HPDE6-E6E7 (cell line): ENCODE data around the gene BRD9.
"Not testable (repeated sequence)": the region's sequence is repeated elsewhere in the genome, so short reads cannot be mapped to it uniquely, and the experiment has no call there.

Experiments
- DNase-seq: peaks from one replicate; pipeline ENCODE4 v3.0.0; 2011; ENCODE audit warnings: missing footprints; ENCODE audit errors: extremely low spot score

Gene BRD9

GRCh38 chr5:845031-845675 lies 47.4 kb downstream of the BRD9 start:
- DNase-seq = not testable (repeated sequence)

GRCh38 chr5:844426-844825 lies 48.2 kb downstream of the BRD9 start:
- not testable (repeated sequence) for DNase-seq

- DNase-seq = not testable (repeated sequence)
These were observed 48.7 kb downstream of the BRD9 start for GRCh38 chr5:843926-844325.

GRCh38 chr5:843371-843770 lies 49.2 kb downstream of the BRD9 start:
- DNase-seq = not testable (repeated sequence)

- not testable (repeated sequence) for DNase-seq
These were observed 50.0 kb downstream of the BRD9 start for GRCh38 chr5:842402-843221.

GRCh38 chr5:841531-842401 lies 50.8 kb downstream of the BRD9 start:
- DNase-seq = not testable (repeated sequence)

GRCh38 chr5:840974-841435 lies 51.6 kb downstream of the BRD9 start:
- not testable (repeated sequence) for DNase-seq

GRCh38 chr5:840118-840973 lies 52.3 kb downstream of the BRD9 start:
- peak; percentile 42 for DNase-seq

- DNase-seq = not testable (repeated sequence)
These were observed 54.2 kb downstream of the BRD9 start for GRCh38 chr5:838431-838851.

GRCh38 chr5:837621-838121 lies 54.9 kb downstream of the BRD9 start:
- not testable (repeated sequence) for DNase-seq

- not testable (repeated sequence) for DNase-seq
These were observed 56.5 kb downstream of the BRD9 start for GRCh38 chr5:835933-836612.

- DNase-seq = not testable (repeated sequence)
These were observed 58.6 kb downstream of the BRD9 start for GRCh38 chr5:834013-834412.

GRCh38 chr5:828194-828593 lies 64.4 kb downstream of the BRD9 start:
- DNase-seq = not testable (repeated sequence)

- DNase-seq = not testable (repeated sequence)
These were observed 67.1 kb downstream of the BRD9 start for GRCh38 chr5:825544-825943.

GRCh38 chr5:821504-821903 lies 71.1 kb downstream of the BRD9 start:
- DNase-seq = no peak

- DNase-seq = no peak
These were observed 72.4 kb downstream of the BRD9 start for GRCh38 chr5:820245-820644.

- DNase-seq = no peak
These were observed 73.5 kb downstream of the BRD9 start for GRCh38 chr5:819078-819477.

GRCh38 chr5:816176-816575 lies 76.4 kb downstream of the BRD9 start:
- no peak for DNase-seq

GRCh38 chr5:815449-815848 lies 77.2 kb downstream of the BRD9 start:
- DNase-seq = no peak
